ENCODE measurements around the gene ZNF45.
"Not testable (repeated sequence)": the region's sequence is repeated elsewhere in the genome, so short reads cannot be mapped to it uniquely, and the experiment has no call there.

ZNF45 gene

GRCh38 chr19:43934985-43935708 lies at the start of gene ZNF45:
TSS of gene ZNF45 (minus strand) at chr19:43935282. CDS start at chr19:43922185, 13,097 bp downstream.
- DNase-seq, result peak; percentile 91

GRCh38 chr19:43984687-43985000 lies 49.6 kb upstream of the ZNF45 start:
- DNase-seq, result no peak

- peak; percentile 80 for DNase-seq
Measured at GRCh38 chr19:43983912-43984686, 49.0 kb upstream of the ZNF45 start, which contains the start of gene ZNF155. TSS of gene ZNF155 (plus strand) at chr19:43984188. CDS start at chr19:43988544, 4,356 bp downstream.

GRCh38 chr19:43983544-43983911 lies 48.4 kb upstream of the ZNF45 start:
- no peak for DNase-seq

GRCh38 chr19:43976732-43977131 lies 41.6 kb upstream of the ZNF45 start:
- no peak for DNase-seq

- DNase-seq, result no peak
Measured at GRCh38 chr19:43966079-43966694, 31.1 kb upstream of the ZNF45 start.

GRCh38 chr19:43960411-43960810 lies 25.3 kb upstream of the ZNF45 start:
- no peak for DNase-seq

GRCh38 chr19:43957891-43958290 lies 22.8 kb upstream of the ZNF45 start:
- no peak for DNase-seq

- no peak for DNase-seq
Measured at GRCh38 chr19:43956827-43957226, 21.7 kb upstream of the ZNF45 start.

- DNase-seq, result peak; percentile 66
Measured at GRCh38 chr19:43950834-43951645, 16.0 kb upstream of the ZNF45 start, which contains the start of gene ZNF221. TSS of gene ZNF221 (plus strand) at chr19:43951228. CDS start at chr19:43962727, 11,499 bp downstream.

GRCh38 chr19:43949803-43950202 lies 14.7 kb upstream of the ZNF45 start:
- not testable (repeated sequence) for DNase-seq

- not testable (repeated sequence) for DNase-seq
Measured at GRCh38 chr19:43947412-43947811, 12.3 kb upstream of the ZNF45 start.

- DNase-seq, result no peak
Measured at GRCh38 chr19:43941209-43941608, 6.1 kb upstream of the ZNF45 start.

GRCh38 chr19:43940719-43941118 lies 5.6 kb upstream of the ZNF45 start:
- no peak for DNase-seq

GRCh38 chr19:43939557-43940260 lies 4.6 kb upstream of the ZNF45 start:
- no peak for DNase-seq

GRCh38 chr19:43936188-43936587 lies 1.1 kb upstream of the ZNF45 start:
- DNase-seq, result no peak

GRCh38 chr19:43934055-43934984 lies 762 bp downstream of the ZNF45 start:
- DNase-seq, result no peak

- DNase-seq, result no peak
Measured at GRCh38 chr19:43928820-43929219, 6.3 kb downstream of the ZNF45 start.

GRCh38 chr19:43923875-43924274 lies 11.2 kb downstream of the ZNF45 start:
- no peak for DNase-seq

GRCh38 chr19:43914051-43914450 lies 21.0 kb downstream of the ZNF45 start:
- no peak for DNase-seq

- no peak for DNase-seq
Measured at GRCh38 chr19:43913383-43913782, 21.7 kb downstream of the ZNF45 start.

Data from stimulated activated CD4-positive, alpha-beta T cell treated with anti-CD3 and anti-CD28 coated beads, Interleukin-4, amount 100 ng/mL, for 24 hours (primary cell).